Esophagus squamous epithelium (tissue), 5 donors: ENCODE results near the gene PLCB3. TPM values are rescaled to one million over a fixed set of nuclear protein-coding genes. Genes with fewer than 3 reads are reported as not detected.

ENCODE experiments used
- DNase-seq: peaks from one replicate; lab custom pipeline; 2025; lab: John Stamatoyannopoulos, UW
- H3K27ac ChIP-seq, 4 donors: fragments of 200-600 bp; sonication (generic); one replicate each; pipeline ENCODE4 v1.5.1; 2016 to 2019; ENCODE audit warnings: mild to moderate bottlenecking in 1 of 4
- H3K27me3 ChIP-seq, 4 donors: fragments of 200-600 bp; sonication (generic); 1 replicate in 3 of 4; 2 replicates in 1 of 4; pipeline versions ENCODE4 v1.5.1 to v1.6.0; 2017 to 2021; ENCODE audit warnings: antibody characterized with exemption in 1 of 4
- H3K36me3 ChIP-seq, 3 donors: fragments of 200-600 bp; sonication (generic); one replicate each; pipeline ENCODE4 v1.5.1; 2016 to 2019
- H3K4me1 ChIP-seq, 3 donors: fragments of 200-600 bp; sonication (generic); one replicate each; pipeline ENCODE4 v1.5.1; 2017 to 2019
- H3K4me3 ChIP-seq, 4 donors: fragments of 200-600 bp; sonication (generic); 1 replicate in 3 of 4; 2 replicates in 1 of 4; pipeline ENCODE4 v1.5.1; 2016 to 2019; ENCODE audit warnings: mild to moderate bottlenecking in 2 of 4, moderate library complexity in 1 of 4
- H3K9me3 ChIP-seq, 3 donors: fragments of 200-600 bp; sonication (generic); one replicate each; pipeline ENCODE4 v1.5.1; 2016 to 2019
- CTCF ChIP-seq, 6 experiments: fragments of 450-650 bp in 4 of 6; fragments of 200-600 bp in 2 of 6; sonication (generic) in 2 of 6; IDR thresholded peaks; one replicate each; pipeline ENCODE4 v1.5.1; 2016 to 2019; ENCODE audit warnings: antibody characterized with exemption in 6 of 6, mild to moderate bottlenecking in 4 of 6, moderate library complexity in 4 of 6
- POLR2A ChIP-seq, 4 donors: fragments of 450-650 bp; IDR thresholded peaks; one replicate each; pipeline ENCODE4 v1.6.1; 2017; ENCODE audit warnings: antibody characterized with exemption in 4 of 4, mild to moderate bottlenecking in 4 of 4, moderate library complexity in 3 of 4
- WGBS, 2 donors: methylation state at CpG; one replicate each; pipeline ENCODE4 v1.1.5; 2018; 5-methylcytosine and 5-hydroxymethylcytosine counted together
- intact Hi-C: fragments of 100-400 bp; cut with DNase I; formaldehyde crosslinking; loops from one replicate; pipeline ENCODE4 v1.15.0; 2022
- total RNA-seq, 4 donors: library from RNA; depleted of rRNA; stranded (reverse); fragments of >200 nt; gene quantifications; one replicate each; pipeline ENCODE4 v1.1.0, GENCODE V29; 2016
- donor health status: DM: yes; HTN: yes; CAD: no.

PLCB3 gene
- total RNA-seq, 4 donors from 2014 or later, result 29.8 to 54.5 (median 42.4) TPM

- DNase-seq, result no peak
- Histone ChIP-seq H3K27me3 (no peaks in the 10 kb centered on the region), H3K36me3 (peaks cover 0 to 8% (median 0%) of the 10 kb centered on the region in 3 donors), H3K27ac (peak overlapping the region in 3 of 4 donors; percentile 12 to 94 (median 94)), H3K9me3 (no peaks in the 10 kb centered on the region), H3K4me1 (peaks cover 37 to 93% (median 54%) of the 10 kb centered on the region in 3 donors), H3K4me3 (no peak overlapping the region)
- intact Hi-C loops, result no loop called here
- TF ChIP-seq POLR2A (IDR thresholded peaks at IDR 0.05) (no peak), CTCF (IDR thresholded peaks at IDR 0.05) (no peak)
- WGBS, 2 donors, result 27 to 76% methylated on average over 1 to 6 of the region's 7 CpGs
These were observed 19.8 kb upstream of the PLCB3 start for GRCh38 chr11:64231546-64231945.

- Histone ChIP-seq H3K27me3 (no peaks in the 10 kb centered on the region), H3K4me3 (no peak overlapping the region), H3K4me1 (peaks cover 33 to 93% (median 51%) of the 10 kb centered on the region in 3 donors), H3K27ac (no peak overlapping the region), H3K36me3 (peaks cover 0 to 15% (median 0%) of the 10 kb centered on the region in 3 donors), H3K9me3 (no peaks in the 10 kb centered on the region)
- intact Hi-C loops, result no loop called here
- TF ChIP-seq POLR2A (IDR thresholded peaks at IDR 0.05) (no peak), CTCF (IDR thresholded peaks at IDR 0.05) (no peak)
- no peak for DNase-seq
- 75 to 82% methylated on average over 7 to 8 of the region's 15 CpGs for WGBS, 2 donors
These were observed 19.0 kb upstream of the PLCB3 start for GRCh38 chr11:64232182-64232966.

- Histone ChIP-seq H3K27ac (no peak overlapping the region), H3K4me1 (peaks cover 33 to 93% (median 51%) of the 10 kb centered on the region in 3 donors), H3K36me3 (peaks cover 0 to 21% (median 0%) of the 10 kb centered on the region in 3 donors), H3K27me3 (no peaks in the 10 kb centered on the region), H3K4me3 (no peak overlapping the region), H3K9me3 (no peaks in the 10 kb centered on the region)
- TF ChIP-seq CTCF (IDR thresholded peaks at IDR 0.05), result no peak
- TF ChIP-seq POLR2A (IDR thresholded peaks at IDR 0.05), result no peak
- whole genome bisulfite sequencing, 2 donors, result 69 to 83% methylated on average over 8 of the region's 8 CpGs
- DNase-seq, result no peak
- intact Hi-C loops, result no loop called here
These were observed 18.4 kb upstream of the PLCB3 start for GRCh38 chr11:64232967-64233315.

- peaks cover 0 to 32% (median 0%) of the 10 kb centered on the region in 3 donors for H3K36me3 ChIP-seq
- H3K27me3 ChIP-seq, result no peaks in the 10 kb centered on the region
- peak within 1 kb of the TSS; percentile 58 to 88 (median 75) for H3K4me3 ChIP-seq
- peaks cover 36 to 93% (median 61%) of the 10 kb centered on the region in 3 donors for H3K4me1 ChIP-seq
- peak within 1 kb of the TSS; percentile 79 to 93 (median 90) for H3K27ac ChIP-seq
- WGBS, 2 donors, result 3 to 10% methylated on average over 2 to 34 of the region's 62 CpGs
- intact Hi-C loops, result no loop called here
- TF ChIP-seq POLR2A (IDR thresholded peaks at IDR 0.05), result peak in 2 of 4 donors; percentile 27 to 58
- no peak for TF ChIP-seq CTCF (IDR thresholded peaks at IDR 0.05)
- H3K9me3 ChIP-seq, result no peaks in the 10 kb centered on the region
- no peak for DNase-seq
These were observed 17.3 kb upstream of the PLCB3 start, which contains the start of gene VEGFB for GRCh38 chr11:64233913-64234586. Gene VEGFB (plus strand): TSS chr11:64234584. CDS start chr11:64234834, 250 bp downstream.
